Activated gamma-delta T cell (primary cell): Measurements from ENCODE around the gene PSMD2.
"Not testable (repeated sequence)": the region's sequence is repeated elsewhere in the genome, so short reads cannot be mapped to it uniquely, and the experiment has no call there.

Experiments used
- DNase-seq: peaks from one replicate; lab custom pipeline; 2025; lab: John Stamatoyannopoulos, UW

PSMD2 gene

GRCh38 chr3:184339451-184340135 lies 40.6 kb downstream of the PSMD2 start:
- not testable (repeated sequence) for DNase-seq

- DNase-seq, result no peak
These were observed 42.9 kb downstream of the PSMD2 start for GRCh38 chr3:184341925-184342324.

GRCh38 chr3:184343200-184343876 lies 44.3 kb downstream of the PSMD2 start:
- DNase-seq, result no peak

GRCh38 chr3:184344579-184345316 lies 45.7 kb downstream of the PSMD2 start:
- DNase-seq, result no peak

- no peak for DNase-seq
These were observed 46.5 kb downstream of the PSMD2 start for GRCh38 chr3:184345317-184346144.

- DNase-seq, result no peak
These were observed 47.6 kb downstream of the PSMD2 start for GRCh38 chr3:184346480-184347190.

GRCh38 chr3:184347321-184348056 lies 48.4 kb downstream of the PSMD2 start:
- no peak for DNase-seq

GRCh38 chr3:184348057-184348382 lies 49.0 kb downstream of the PSMD2 start:
- DNase-seq, result no peak

- DNase-seq, result no peak
These were observed 50.8 kb downstream of the PSMD2 start for GRCh38 chr3:184349563-184350470.

GRCh38 chr3:184350618-184351017 lies 51.6 kb downstream of the PSMD2 start:
- DNase-seq, result no peak

GRCh38 chr3:184351511-184352148 lies 52.6 kb downstream of the PSMD2 start:
- no peak for DNase-seq

- no peak for DNase-seq
These were observed 53.2 kb downstream of the PSMD2 start for GRCh38 chr3:184352149-184352785.

GRCh38 chr3:184352897-184353545 lies 54.0 kb downstream of the PSMD2 start:
- DNase-seq, result no peak

- DNase-seq, result no peak
These were observed 54.5 kb downstream of the PSMD2 start for GRCh38 chr3:184353546-184353941.

- no peak for DNase-seq
These were observed 55.2 kb downstream of the PSMD2 start for GRCh38 chr3:184354121-184354728.

- no peak for DNase-seq
These were observed 55.7 kb downstream of the PSMD2 start for GRCh38 chr3:184354754-184355153.

- no peak for DNase-seq
These were observed 56.4 kb downstream of the PSMD2 start for GRCh38 chr3:184355261-184356040.
